ENCODE results near the gene HPCAL1. TPM values are rescaled to one million over a fixed set of nuclear protein-coding genes. Genes with fewer than 3 reads are reported as not detected.

HPCAL1 gene
- total and polyA plus RNA-seq, 10 of the 15 experiments (the other 5 are each of a cell fraction or from before 2014, with no cell fraction given): 0.40 to 12.8 (median 7.9) TPM

DNA sequence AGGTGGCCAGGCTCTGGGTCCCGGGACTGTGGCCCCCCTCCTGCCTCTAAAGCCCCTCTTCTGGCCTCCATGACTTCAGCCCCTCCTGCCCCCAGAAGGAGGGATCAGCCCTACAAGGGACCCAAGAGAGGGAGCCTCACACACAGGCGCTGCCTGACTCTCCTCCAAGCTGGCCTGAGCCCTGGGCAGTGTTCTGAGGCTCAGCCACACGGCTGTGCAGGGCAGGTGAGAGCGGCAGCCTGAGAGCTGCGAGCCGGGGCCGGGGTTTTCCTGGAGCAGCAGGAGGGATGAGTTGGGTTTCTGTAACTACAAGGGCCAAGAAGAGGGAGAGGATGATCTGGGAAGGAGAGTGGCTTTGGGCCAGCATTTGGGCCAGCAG is 70.1 kb downstream of the HPCAL1 start (continued):
- TF ChIP-seq, protein P1, sequence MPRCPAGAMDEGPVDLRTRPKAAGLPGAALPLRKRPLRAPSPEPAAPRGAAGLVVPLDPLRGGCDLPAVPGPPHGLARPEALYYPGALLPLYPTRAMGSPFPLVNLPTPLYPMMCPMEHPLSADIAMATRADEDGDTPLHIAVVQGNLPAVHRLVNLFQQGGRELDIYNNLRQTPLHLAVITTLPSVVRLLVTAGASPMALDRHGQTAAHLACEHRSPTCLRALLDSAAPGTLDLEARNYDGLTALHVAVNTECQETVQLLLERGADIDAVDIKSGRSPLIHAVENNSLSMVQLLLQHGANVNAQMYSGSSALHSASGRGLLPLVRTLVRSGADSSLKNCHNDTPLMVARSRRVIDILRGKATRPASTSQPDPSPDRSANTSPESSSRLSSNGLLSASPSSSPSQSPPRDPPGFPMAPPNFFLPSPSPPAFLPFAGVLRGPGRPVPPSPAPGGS (IDR thresholded peaks at IDR 0.05; ENCODE audit: borderline replicate concordance, insufficient read depth, low read depth, low read length, poor library complexity, severe bottlenecking): no peak
- TF ChIP-seq EED (IDR thresholded peaks at IDR 0.05; ENCODE audit: low read depth): no peak
- TF ChIP-seq, protein P2, sequence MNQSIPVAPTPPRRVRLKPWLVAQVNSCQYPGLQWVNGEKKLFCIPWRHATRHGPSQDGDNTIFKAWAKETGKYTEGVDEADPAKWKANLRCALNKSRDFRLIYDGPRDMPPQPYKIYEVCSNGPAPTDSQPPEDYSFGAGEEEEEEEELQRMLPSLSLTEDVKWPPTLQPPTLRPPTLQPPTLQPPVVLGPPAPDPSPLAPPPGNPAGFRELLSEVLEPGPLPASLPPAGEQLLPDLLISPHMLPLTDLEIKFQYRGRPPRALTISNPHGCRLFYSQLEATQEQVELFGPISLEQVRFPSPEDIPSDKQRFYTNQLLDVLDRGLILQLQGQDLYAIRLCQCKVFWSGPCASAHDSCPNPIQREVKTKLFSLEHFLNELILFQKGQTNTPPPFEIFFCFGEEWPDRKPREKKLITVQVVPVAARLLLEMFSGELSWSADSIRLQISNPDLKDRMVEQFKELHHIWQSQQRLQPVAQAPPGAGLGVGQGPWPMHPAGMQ (IDR thresholded peaks at IDR 0.05; ENCODE audit: borderline replicate concordance): no peak

DNA sequence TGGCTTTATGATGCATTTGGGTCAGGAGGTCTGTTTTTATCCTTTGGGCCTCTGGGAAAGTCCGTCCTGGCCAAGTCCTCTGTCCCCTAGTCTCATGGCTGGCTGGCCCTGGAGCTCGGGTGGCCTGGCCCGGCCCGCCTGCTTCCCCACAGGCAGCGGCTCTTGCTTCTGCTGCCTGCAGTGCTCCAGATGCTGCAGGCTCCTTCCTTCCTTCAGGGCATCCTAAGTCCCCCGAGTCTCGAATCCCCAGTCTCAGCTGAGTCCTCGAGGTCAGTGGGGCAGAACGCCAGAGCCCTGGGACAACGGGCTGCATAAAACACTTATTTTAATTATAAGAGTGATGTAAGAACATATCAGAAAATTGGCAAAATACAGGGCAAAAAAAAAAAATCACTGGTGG is 71.2 kb downstream of the HPCAL1 start:
- ChIA-PET CTCF (no interaction called here), RAD21 (ENCODE audit: unreplicated experiment) (interaction anchor here (3.1 kb wide), 1 partner anchor 35 kb away, joined by 28 read pairs; no protein-coding TSS in a partner anchor), POLR2A (interaction anchor here (0.6 kb wide), 1 partner anchor 220 kb away, joined by 6 read pairs; no protein-coding TSS in a partner anchor), SMC1A (ENCODE audit: uncharacterized antibody, unreplicated experiment) (no interaction called here)
- DNase-seq (ENCODE audit: low read depth, low spot score) (no peak), FAIRE-seq (no peak), ATAC-seq (no peak)
- Histone ChIP-seq H3K4me3 (no peak overlapping the region), H4K20me1 (ENCODE audit: control insufficient read depth, insufficient read depth) (no peaks in the 10 kb centered on the region), H2AFZ (ENCODE audit: control insufficient read depth, low read depth, low read length) (no peak overlapping the region), H3K9ac (ENCODE audit: control insufficient read depth, insufficient read depth, low read length) (no peak overlapping the region), H3K4me1 (ENCODE audit: control insufficient read depth, insufficient read depth, low read length) (peaks cover 24% of the 10 kb centered on the region), H3K27me3 (replicated peaks in 1 of 2; ENCODE audit: control insufficient read depth in 2 of 2, insufficient read depth in 2 of 2, low read length in 1 of 2) (no peaks in the 10 kb centered on the region), H3K9me3 (replicated peaks; ENCODE audit: control insufficient read depth, insufficient read depth, low read length) (no peaks in the 10 kb centered on the region), H3K79me2 (ENCODE audit: control insufficient read depth, insufficient read depth, low read length) (no peaks in the 10 kb centered on the region), H3K36me3 (ENCODE audit: control insufficient read depth in 2 of 2, insufficient read depth in 2 of 2, low read length in 1 of 2) (no peaks in the 10 kb centered on the region), H3K4me2 (ENCODE audit: control insufficient read depth, insufficient read depth) (no peak overlapping the region), H3K27ac (ENCODE audit: control insufficient read depth, insufficient read depth) (no peak overlapping the region)
- TF ChIP-seq BHLHE40 (IDR thresholded peaks at IDR 0.05; ENCODE audit: borderline replicate concordance in 1 of 2, low read depth in 2 of 2, low read length in 1 of 2) (no peak), RAD51 (IDR thresholded peaks at IDR 0.05) (no peak), HCFC1 (IDR thresholded peaks at IDR 0.05; ENCODE audit: low read length) (no peak)
- TF ChIP-seq, protein P2 (IDR thresholded peaks at IDR 0.05; ENCODE audit: borderline replicate concordance): no peak
- TF ChIP-seq, protein P3, sequence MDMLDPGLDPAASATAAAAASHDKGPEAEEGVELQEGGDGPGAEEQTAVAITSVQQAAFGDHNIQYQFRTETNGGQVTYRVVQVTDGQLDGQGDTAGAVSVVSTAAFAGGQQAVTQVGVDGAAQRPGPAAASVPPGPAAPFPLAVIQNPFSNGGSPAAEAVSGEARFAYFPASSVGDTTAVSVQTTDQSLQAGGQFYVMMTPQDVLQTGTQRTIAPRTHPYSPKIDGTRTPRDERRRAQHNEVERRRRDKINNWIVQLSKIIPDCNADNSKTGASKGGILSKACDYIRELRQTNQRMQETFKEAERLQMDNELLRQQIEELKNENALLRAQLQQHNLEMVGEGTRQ (IDR thresholded peaks at IDR 0.05; ENCODE audit: borderline replicate concordance, low read depth, low read length): no peak
- TF ChIP-seq, protein P4, sequence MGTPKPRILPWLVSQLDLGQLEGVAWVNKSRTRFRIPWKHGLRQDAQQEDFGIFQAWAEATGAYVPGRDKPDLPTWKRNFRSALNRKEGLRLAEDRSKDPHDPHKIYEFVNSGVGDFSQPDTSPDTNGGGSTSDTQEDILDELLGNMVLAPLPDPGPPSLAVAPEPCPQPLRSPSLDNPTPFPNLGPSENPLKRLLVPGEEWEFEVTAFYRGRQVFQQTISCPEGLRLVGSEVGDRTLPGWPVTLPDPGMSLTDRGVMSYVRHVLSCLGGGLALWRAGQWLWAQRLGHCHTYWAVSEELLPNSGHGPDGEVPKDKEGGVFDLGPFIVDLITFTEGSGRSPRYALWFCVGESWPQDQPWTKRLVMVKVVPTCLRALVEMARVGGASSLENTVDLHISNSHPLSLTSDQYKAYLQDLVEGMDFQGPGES (IDR thresholded peaks at IDR 0.05): no peak
- WGBS (ENCODE audit: insufficient coverage, insufficient replicate concordance, low lambda C conversion rate, missing lambda C conversion rate): 38% methylated on average over 10 of the region's 10 CpGs
- in situ Hi-C loops (cut with MboI): no loop called here
- BruUV-seq (replicated peaks): no TSS peak
- intact Hi-C loops (cut with micrococcal nuclease; ENCODE audit: unreplicated experiment): no loop called here
